HG03575 (cell line): Measurements from ENCODE around the gene WNT9B.
"Not testable (repeated sequence)": the region's sequence is repeated elsewhere in the genome, so short reads cannot be mapped to it uniquely, and the experiment has no call there.

ENCODE experiments used
- ATAC-seq: cut with Tn5 transposase; IDR thresholded peaks from one replicate; pipeline ENCODE4 v1.9.1; 2021; ENCODE audit not compliant: unreplicated experiment, insufficient number of reproducible peaks, low FRiP score; ENCODE audit errors: extremely low read depth

WNT9B gene

DNA sequence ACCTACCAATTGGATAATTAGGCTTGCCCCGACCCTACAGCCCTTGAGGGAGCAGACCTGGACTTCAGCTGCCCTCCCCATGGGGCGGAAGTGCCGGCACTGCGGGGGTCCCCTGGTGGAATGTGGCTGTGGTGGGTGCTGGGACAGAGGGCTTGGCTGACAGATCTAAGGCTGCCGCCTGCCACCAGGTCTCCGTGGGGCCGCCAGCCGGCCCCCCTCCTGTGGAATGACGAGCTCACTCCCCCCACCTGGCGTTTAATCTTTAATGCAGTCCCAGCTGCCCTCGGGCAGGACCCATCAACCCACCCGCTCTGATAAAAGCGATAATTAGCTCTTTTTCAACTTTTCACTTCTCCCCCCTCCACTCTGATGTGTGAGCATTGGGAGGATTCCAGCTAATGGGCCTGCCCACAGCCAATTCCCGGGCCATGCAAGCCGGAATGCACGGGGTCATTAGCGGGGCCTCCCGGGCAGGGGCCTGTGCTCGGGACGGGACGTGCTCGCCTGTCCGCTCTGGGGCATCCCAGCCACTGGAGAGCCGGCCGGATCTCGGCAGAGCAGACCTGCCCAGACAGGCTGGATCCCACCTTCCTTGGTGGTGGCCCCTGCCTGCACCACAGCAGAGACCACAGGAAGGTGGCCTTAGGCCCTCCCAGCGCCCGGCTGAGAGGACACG is 43.2 kb downstream of the WNT9B start:
- no peak for ATAC-seq

- no peak for ATAC-seq
Measured at GRCh38 chr17:46895171-46895570, 43.8 kb downstream of the WNT9B start.

DNA sequence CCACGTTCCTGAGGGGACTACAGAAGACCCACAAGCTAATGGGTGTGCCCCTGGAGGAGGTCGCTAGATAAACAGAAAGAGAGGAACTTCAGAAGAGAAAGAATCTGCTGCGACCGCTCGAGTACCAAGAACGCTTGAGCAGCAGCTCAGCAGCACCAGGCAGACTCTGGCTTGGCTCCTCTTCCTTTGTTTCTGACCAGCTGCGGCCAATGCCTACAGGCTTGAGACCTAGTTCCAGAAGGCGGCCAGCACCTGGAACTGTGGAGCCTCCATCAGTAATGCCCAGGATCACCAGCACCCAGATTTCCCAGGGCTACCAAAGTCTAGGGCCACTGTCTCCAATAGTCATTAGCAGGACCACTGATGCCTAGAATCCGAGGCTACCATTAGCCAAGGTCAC is 45.6 kb downstream of the WNT9B start:
- ATAC-seq, result no peak

GRCh38 chr17:46898364-46898763 is 47.0 kb downstream of the WNT9B start:
- no peak for ATAC-seq

GRCh38 chr17:46898860-46899259 is 47.5 kb downstream of the WNT9B start:
- no peak for ATAC-seq

DNA sequence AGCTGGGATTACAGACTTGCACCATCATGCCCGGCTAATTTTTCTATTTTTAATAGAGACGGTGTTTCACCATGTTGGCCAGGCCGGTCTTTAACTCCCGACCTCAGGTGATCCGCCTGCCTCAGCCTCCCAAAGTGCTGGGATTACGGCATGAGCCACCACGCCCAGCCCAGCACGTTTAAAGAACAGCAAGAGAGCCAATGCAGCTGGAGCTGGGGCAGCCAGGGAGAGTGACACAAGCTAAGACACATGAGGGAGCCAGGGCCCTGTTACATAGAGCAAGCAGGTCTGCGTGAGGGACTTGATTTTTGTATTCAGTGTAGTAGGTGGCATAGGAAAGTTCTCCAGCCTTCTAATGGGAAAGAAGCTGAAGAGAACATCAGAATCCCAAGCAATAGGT is 49.9 kb downstream of the WNT9B start:
- ATAC-seq, result no peak

- ATAC-seq, result no peak
Measured at GRCh38 chr17:46903762-46904672, 52.6 kb downstream of the WNT9B start.

GRCh38 chr17:46908068-46908737 is 56.8 kb downstream of the WNT9B start:
- ATAC-seq, result no peak

- ATAC-seq, result no peak
Measured at GRCh38 chr17:46910179-46910927, 59.0 kb downstream of the WNT9B start.

DNA sequence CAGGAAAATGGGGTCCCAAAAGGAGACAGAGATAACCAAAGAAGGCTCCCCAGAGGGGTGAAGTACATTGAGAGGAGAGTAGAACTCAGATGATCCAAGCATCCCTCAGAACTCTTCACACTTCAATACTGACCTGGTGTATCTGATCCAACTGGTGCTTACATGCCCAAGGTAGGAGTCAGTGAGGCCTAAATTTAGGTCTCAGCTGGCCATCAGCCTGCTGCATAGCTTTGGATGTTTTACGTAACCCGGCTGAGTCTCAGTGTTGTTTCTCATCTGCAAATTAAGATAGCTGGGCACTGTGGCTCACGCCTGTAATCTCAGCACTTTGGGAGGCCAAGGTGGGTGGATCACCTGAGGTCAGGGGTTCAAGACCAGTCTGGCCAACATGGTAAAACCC is 59.9 kb downstream of the WNT9B start:
- ATAC-seq, result no peak

GRCh38 chr17:46915596-46915995 is 64.2 kb downstream of the WNT9B start:
- ATAC-seq, result no peak

GRCh38 chr17:46916211-46916610 is 64.8 kb downstream of the WNT9B start:
- ATAC-seq, result no peak

GRCh38 chr17:46916623-46917022 is 65.2 kb downstream of the WNT9B start:
- ATAC-seq, result no peak

GRCh38 chr17:46917041-46917440 is 65.7 kb downstream of the WNT9B start:
- ATAC-seq, result no peak

GRCh38 chr17:46917516-46917915 is 66.1 kb downstream of the WNT9B start:
- no peak for ATAC-seq

- not testable (repeated sequence) for ATAC-seq
Measured at GRCh38 chr17:46921962-46922361, 70.6 kb downstream of the WNT9B start.

DNA sequence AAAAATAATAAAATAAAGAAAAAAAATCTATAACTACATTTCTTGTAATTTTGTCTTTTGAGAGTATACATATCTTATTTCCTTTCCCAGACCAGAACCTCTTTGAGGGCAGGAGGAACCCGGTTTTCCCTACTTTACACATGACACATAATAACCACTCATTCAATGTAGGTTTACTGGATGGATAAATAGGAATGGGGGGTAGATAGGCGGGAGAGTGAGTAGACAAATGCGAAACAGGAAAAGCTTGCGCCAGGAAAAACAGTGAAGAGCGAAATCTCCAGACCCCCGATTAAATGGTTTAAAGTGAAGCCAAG is 71.1 kb downstream of the WNT9B start:
- no peak for ATAC-seq

GRCh38 chr17:46922804-46923635 is 71.6 kb downstream of the WNT9B start, which contains the start of gene GOSR2:
Gene GOSR2, plus strand, starts transcription at chr17:46923160. Its CDS starts 33 bp downstream, at chr17:46923193.
- ATAC-seq, result no peak
